Neural progenitor cell (in vitro differentiated cells): Measurements from ENCODE around the gene CCL15. TPM values are rescaled to one million over a fixed set of nuclear protein-coding genes. Genes with fewer than 3 reads are reported as not detected.

ENCODE experiments used
- DNase-seq: peaks from one replicate; pipeline ENCODE4 v3.0.0-alpha.2; 2016; ENCODE audit warnings: low spot score
- H2AFZ ChIP-seq: fragments of 200-600 bp; sonication (generic); replicated peaks from 2 replicates; pipeline ENCODE4 v1.6.1; 2016; ENCODE audit warnings: antibody characterized with exemption
- H3F3A ChIP-seq: fragments of 200-600 bp; sonication (generic); 2 replicates; pipeline ENCODE4 v1.6.1; 2016; ENCODE audit warnings: antibody characterized with exemption, low read depth
- H3K27ac ChIP-seq: fragments of 200-600 bp; sonication (generic); 2 replicates; pipeline ENCODE4 v1.5.1; 2016; ENCODE audit warnings: mild to moderate bottlenecking
- H3K27me3 ChIP-seq: fragments of 200-600 bp; sonication (generic); 2 replicates; pipeline ENCODE4 v1.6.1; 2016; ENCODE audit warnings: mild to moderate bottlenecking, moderate library complexity
- H3K36me3 ChIP-seq: fragments of 200-600 bp; sonication (generic); 2 replicates; pipeline ENCODE4 v1.5.1; 2016
- H3K4me1 ChIP-seq: fragments of 200-600 bp; sonication (generic); 2 replicates; pipeline ENCODE4 v1.6.1; 2016; ENCODE audit warnings: mixed run types
- H3K4me2 ChIP-seq: fragments of 200-600 bp; sonication (generic); 2 replicates; pipeline ENCODE4 v1.6.1; 2016
- H3K4me3 ChIP-seq: fragments of 200-600 bp; sonication (generic); 2 replicates; pipeline ENCODE4 v1.5.1; 2016
- H3K79me2 ChIP-seq: fragments of 200-600 bp; sonication (generic); 2 replicates; pipeline ENCODE4 v1.6.1; 2016; ENCODE audit warnings: low read depth
- H3K9ac ChIP-seq: fragments of 200-600 bp; sonication (generic); 2 replicates; pipeline ENCODE4 v1.6.1; 2016
- H3K9me3 ChIP-seq: fragments of 200-600 bp; sonication (generic); 2 replicates; pipeline ENCODE4 v1.5.1; 2016; ENCODE audit warnings: low read depth
- H4K20me1 ChIP-seq: fragments of 200-600 bp; sonication (generic); 2 replicates; pipeline ENCODE4 v1.6.1; 2016; ENCODE audit warnings: low read depth
- H3K27ac Mint-ChIP-seq: 3 replicates; pipeline ENCODE4 v1.8.0; 2021; ENCODE audit warnings: mixed read lengths
- H3K27me3 Mint-ChIP-seq: 2 replicates; pipeline ENCODE4 v1.8.0; 2022; ENCODE audit warnings: low read depth, mild to moderate bottlenecking, inconsistent platforms, moderate library complexity, mixed read lengths; ENCODE audit not compliant: insufficient read depth
- H3K36me3 Mint-ChIP-seq: 3 replicates; pipeline ENCODE4 v1.8.0; 2021; ENCODE audit warnings: mixed read lengths
- H3K4me1 Mint-ChIP-seq: 3 replicates; pipeline ENCODE4 v1.8.0; 2021; ENCODE audit warnings: mixed read lengths
- H3K4me3 Mint-ChIP-seq: 3 replicates; pipeline ENCODE4 v1.8.0; 2021; ENCODE audit warnings: mild to moderate bottlenecking, moderate library complexity, mixed read lengths
- H3K9me3 Mint-ChIP-seq: 3 replicates; pipeline ENCODE4 v1.8.0; 2020; ENCODE audit warnings: mixed read lengths
- EZH2 ChIP-seq: fragments of 200-600 bp; sonication (generic); IDR thresholded peaks from 2 replicates; pipeline ENCODE4 v1.6.1; 2017; ENCODE audit warnings: antibody characterized with exemption, mild to moderate bottlenecking, moderate library complexity
- EZH2phosphoT487 ChIP-seq: fragments of 200-600 bp; sonication (generic); IDR thresholded peaks from 2 replicates; pipeline ENCODE4 v1.6.1; 2017; ENCODE audit warnings: antibody characterized with exemption
- total RNA-seq: library from RNA; depleted of rRNA; stranded (reverse); fragments of >200 nt; gene quantifications from 2 replicates; pipeline ENCODE4 v1.2.3, GENCODE V29; 2015; ENCODE audit warnings: low replicate concordance
- TF ChIP-seq, protein P1 (sequence below): fragments of 200-600 bp; sonication (generic); IDR thresholded peaks from 2 replicates; pipeline ENCODE4 v1.5.1; 2017; ENCODE audit warnings: antibody characterized with exemption, mild to moderate bottlenecking

The CCL15 gene
- total RNA-seq, 1 donor from 2014 or later, result not detected

DNA sequence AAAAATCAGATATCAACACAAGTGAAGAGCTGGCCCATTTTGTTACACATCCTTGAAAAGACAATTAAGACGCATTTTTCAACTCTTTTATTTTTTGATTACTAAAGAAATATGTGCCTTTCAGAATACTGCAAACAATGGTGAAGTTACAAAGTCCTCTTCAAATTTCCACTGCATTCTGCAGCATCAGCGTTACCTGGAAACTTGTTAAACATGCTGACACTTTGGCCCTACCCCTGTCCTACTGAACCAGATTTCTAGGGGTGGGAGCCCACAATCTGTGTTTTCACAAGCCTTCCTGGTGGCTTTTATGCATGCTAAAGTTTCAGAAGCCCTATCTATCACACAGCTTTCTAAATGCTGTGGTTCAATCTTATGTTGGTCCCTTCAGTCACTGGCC is 10.3 kb downstream of the CCL15 start:
- no peaks in the 10 kb centered on the region for H3K36me3 Mint-ChIP-seq
- Histone ChIP-seq H3K4me1 (no peaks in the 10 kb centered on the region), H3K9ac (no peak overlapping the region), H3K79me2 (no peaks in the 10 kb centered on the region), H3K4me3 (no peak overlapping the region), H4K20me1 (no peaks in the 10 kb centered on the region), H3K4me2 (no peak overlapping the region), H3K27me3 (no peaks in the 10 kb centered on the region), H3K9me3 (no peaks in the 10 kb centered on the region), H2AFZ (no peak overlapping the region), H3K27ac (no peak overlapping the region), H3F3A (no peaks in the 10 kb centered on the region), H3K36me3 (no peaks in the 10 kb centered on the region)
- H3K27ac Mint-ChIP-seq, result no peak overlapping the region
- no peaks in the 10 kb centered on the region for H3K27me3 Mint-ChIP-seq
- TF ChIP-seq, protein P1, sequence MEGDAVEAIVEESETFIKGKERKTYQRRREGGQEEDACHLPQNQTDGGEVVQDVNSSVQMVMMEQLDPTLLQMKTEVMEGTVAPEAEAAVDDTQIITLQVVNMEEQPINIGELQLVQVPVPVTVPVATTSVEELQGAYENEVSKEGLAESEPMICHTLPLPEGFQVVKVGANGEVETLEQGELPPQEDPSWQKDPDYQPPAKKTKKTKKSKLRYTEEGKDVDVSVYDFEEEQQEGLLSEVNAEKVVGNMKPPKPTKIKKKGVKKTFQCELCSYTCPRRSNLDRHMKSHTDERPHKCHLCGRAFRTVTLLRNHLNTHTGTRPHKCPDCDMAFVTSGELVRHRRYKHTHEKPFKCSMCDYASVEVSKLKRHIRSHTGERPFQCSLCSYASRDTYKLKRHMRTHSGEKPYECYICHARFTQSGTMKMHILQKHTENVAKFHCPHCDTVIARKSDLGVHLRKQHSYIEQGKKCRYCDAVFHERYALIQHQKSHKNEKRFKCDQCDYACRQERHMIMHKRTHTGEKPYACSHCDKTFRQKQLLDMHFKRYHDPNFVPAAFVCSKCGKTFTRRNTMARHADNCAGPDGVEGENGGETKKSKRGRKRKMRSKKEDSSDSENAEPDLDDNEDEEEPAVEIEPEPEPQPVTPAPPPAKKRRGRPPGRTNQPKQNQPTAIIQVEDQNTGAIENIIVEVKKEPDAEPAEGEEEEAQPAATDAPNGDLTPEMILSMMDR, result no peak
- TF ChIP-seq EZH2 (no peak), EZH2phosphoT487 (no peak)
- H3K9me3 Mint-ChIP-seq, result peaks cover 11% of the 10 kb centered on the region
- DNase-seq, result no peak
- no peak overlapping the region for H3K4me3 Mint-ChIP-seq
- H3K4me1 Mint-ChIP-seq, result no peaks in the 10 kb centered on the region

- H3K36me3 Mint-ChIP-seq, result no peaks in the 10 kb centered on the region
- no peak for DNase-seq
- H3K27me3 Mint-ChIP-seq, result no peaks in the 10 kb centered on the region
- no peaks in the 10 kb centered on the region for H4K20me1 ChIP-seq
- no peaks in the 10 kb centered on the region for H3K4me1 Mint-ChIP-seq
- no peak overlapping the region for H2AFZ ChIP-seq
- H3K79me2 ChIP-seq, result no peaks in the 10 kb centered on the region
- H3K9ac ChIP-seq, result no peak overlapping the region
- H3K4me2 ChIP-seq, result no peak overlapping the region
- no peak overlapping the region for H3K27ac Mint-ChIP-seq
- H3K9me3 Mint-ChIP-seq, result peaks cover 4% of the 10 kb centered on the region
- no peaks in the 10 kb centered on the region for H3F3A ChIP-seq
- TF ChIP-seq, protein P1, result no peak
- TF ChIP-seq EZH2phosphoT487 (no peak), EZH2 (no peak)
- H3K4me3 ChIP-seq, result no peak overlapping the region
- H3K36me3 ChIP-seq, result no peaks in the 10 kb centered on the region
- no peaks in the 10 kb centered on the region for H3K9me3 ChIP-seq
- no peak overlapping the region for H3K4me3 Mint-ChIP-seq
- no peak overlapping the region for H3K27ac ChIP-seq
- H3K27me3 ChIP-seq, result no peaks in the 10 kb centered on the region
- no peaks in the 10 kb centered on the region for H3K4me1 ChIP-seq
Measured at GRCh38 chr17:35988164-35988563, 13.2 kb downstream of the CCL15 start.

- Histone ChIP-seq H3K9ac (no peak within 1 kb of the TSS), H3K4me1 (no peaks in the 10 kb centered on the region), H3K27ac (no peak within 1 kb of the TSS), H4K20me1 (no peaks in the 10 kb centered on the region), H3K36me3 (no peaks in the 10 kb centered on the region), H3K4me2 (no peak within 1 kb of the TSS), H3K4me3 (no peak within 1 kb of the TSS), H3F3A (no peaks in the 10 kb centered on the region), H2AFZ (no peak within 1 kb of the TSS), H3K79me2 (no peaks in the 10 kb centered on the region), H3K9me3 (no peaks in the 10 kb centered on the region), H3K27me3 (no peaks in the 10 kb centered on the region)
- H3K4me3 Mint-ChIP-seq, result no peak within 1 kb of the TSS
- no peak within 1 kb of the TSS for H3K27ac Mint-ChIP-seq
- no peaks in the 10 kb centered on the region for H3K27me3 Mint-ChIP-seq
- no peaks in the 10 kb centered on the region for H3K4me1 Mint-ChIP-seq
- no peak for DNase-seq
- H3K36me3 Mint-ChIP-seq, result no peaks in the 10 kb centered on the region
- H3K9me3 Mint-ChIP-seq, result peaks cover 4% of the 10 kb centered on the region
- TF ChIP-seq, protein P1, result no peak
- TF ChIP-seq EZH2, result no peak
- TF ChIP-seq EZH2phosphoT487, result no peak
Measured at GRCh38 chr17:35986643-35987042, 14.7 kb downstream of the CCL15 start, which contains the start of gene CCL14. TSS of gene CCL14 (minus strand) at chr17:35986729. CDS start at chr17:35986649, 80 bp downstream.
